Neural progenitor cell (in vitro differentiated cells): ENCODE measurements around the gene WNK1. TPM values are rescaled to one million over a fixed set of nuclear protein-coding genes. Genes with fewer than 3 reads are reported as not detected.
A peak's percentile ranks its signal among the peaks of the same experiment; 100 is the strongest.

Source experiments
- DNase-seq: peaks from one replicate; pipeline ENCODE4 v3.0.0-alpha.2; 2016; ENCODE audit warnings: low spot score
- H2AFZ ChIP-seq: fragments of 200-600 bp; sonication (generic); replicated peaks from 2 replicates; pipeline ENCODE4 v1.6.1; 2016; ENCODE audit warnings: antibody characterized with exemption
- H3F3A ChIP-seq: fragments of 200-600 bp; sonication (generic); 2 replicates; pipeline ENCODE4 v1.6.1; 2016; ENCODE audit warnings: antibody characterized with exemption, low read depth
- H3K27ac ChIP-seq: fragments of 200-600 bp; sonication (generic); 2 replicates; pipeline ENCODE4 v1.5.1; 2016; ENCODE audit warnings: mild to moderate bottlenecking
- H3K27me3 ChIP-seq: fragments of 200-600 bp; sonication (generic); 2 replicates; pipeline ENCODE4 v1.6.1; 2016; ENCODE audit warnings: mild to moderate bottlenecking, moderate library complexity
- H3K36me3 ChIP-seq: fragments of 200-600 bp; sonication (generic); 2 replicates; pipeline ENCODE4 v1.5.1; 2016
- H3K4me1 ChIP-seq: fragments of 200-600 bp; sonication (generic); 2 replicates; pipeline ENCODE4 v1.6.1; 2016; ENCODE audit warnings: mixed run types
- H3K4me2 ChIP-seq: fragments of 200-600 bp; sonication (generic); 2 replicates; pipeline ENCODE4 v1.6.1; 2016
- H3K4me3 ChIP-seq: fragments of 200-600 bp; sonication (generic); 2 replicates; pipeline ENCODE4 v1.5.1; 2016
- H3K79me2 ChIP-seq: fragments of 200-600 bp; sonication (generic); 2 replicates; pipeline ENCODE4 v1.6.1; 2016; ENCODE audit warnings: low read depth
- H3K9ac ChIP-seq: fragments of 200-600 bp; sonication (generic); 2 replicates; pipeline ENCODE4 v1.6.1; 2016
- H3K9me3 ChIP-seq: fragments of 200-600 bp; sonication (generic); 2 replicates; pipeline ENCODE4 v1.5.1; 2016; ENCODE audit warnings: low read depth
- H4K20me1 ChIP-seq: fragments of 200-600 bp; sonication (generic); 2 replicates; pipeline ENCODE4 v1.6.1; 2016; ENCODE audit warnings: low read depth
- H3K27ac Mint-ChIP-seq: 3 replicates; pipeline ENCODE4 v1.8.0; 2021; ENCODE audit warnings: mixed read lengths
- H3K27me3 Mint-ChIP-seq: 2 replicates; pipeline ENCODE4 v1.8.0; 2022; ENCODE audit warnings: low read depth, mild to moderate bottlenecking, inconsistent platforms, moderate library complexity, mixed read lengths; ENCODE audit not compliant: insufficient read depth
- H3K36me3 Mint-ChIP-seq: 3 replicates; pipeline ENCODE4 v1.8.0; 2021; ENCODE audit warnings: mixed read lengths
- H3K4me1 Mint-ChIP-seq: 3 replicates; pipeline ENCODE4 v1.8.0; 2021; ENCODE audit warnings: mixed read lengths
- H3K4me3 Mint-ChIP-seq: 3 replicates; pipeline ENCODE4 v1.8.0; 2021; ENCODE audit warnings: mild to moderate bottlenecking, moderate library complexity, mixed read lengths
- H3K9me3 Mint-ChIP-seq: 3 replicates; pipeline ENCODE4 v1.8.0; 2020; ENCODE audit warnings: mixed read lengths
- CTCF ChIP-seq: fragments of 200-600 bp; sonication (generic); IDR thresholded peaks from 2 replicates; pipeline ENCODE4 v1.5.1; 2017; ENCODE audit warnings: antibody characterized with exemption, mild to moderate bottlenecking
- EZH2 ChIP-seq: fragments of 200-600 bp; sonication (generic); IDR thresholded peaks from 2 replicates; pipeline ENCODE4 v1.6.1; 2017; ENCODE audit warnings: antibody characterized with exemption, mild to moderate bottlenecking, moderate library complexity
- EZH2phosphoT487 ChIP-seq: fragments of 200-600 bp; sonication (generic); IDR thresholded peaks from 2 replicates; pipeline ENCODE4 v1.6.1; 2017; ENCODE audit warnings: antibody characterized with exemption
- total RNA-seq: library from RNA; depleted of rRNA; stranded (reverse); fragments of >200 nt; gene quantifications from 2 replicates; pipeline ENCODE4 v1.2.3, GENCODE V29; 2015; ENCODE audit warnings: low replicate concordance

WNK1 gene
- total RNA-seq, 1 donor from 2014 or later, result 73.1 TPM

GRCh38 chr12:916712-917445 is 164.5 kb downstream of the WNK1 start:
- Mint-ChIP-seq H3K27me3 (peaks cover 2% of the 10 kb centered on the region), H3K4me3 (no peak overlapping the region), H3K4me1 (no peaks in the 10 kb centered on the region), H3K36me3 (peaks cover 45% of the 10 kb centered on the region), H3K27ac (peak overlapping the region; percentile 60), H3K9me3 (no peaks in the 10 kb centered on the region)
- H3K9me3 ChIP-seq, result no peaks in the 10 kb centered on the region
- no peak overlapping the region for H3K27ac ChIP-seq
- no peak for TF ChIP-seq CTCF
- TF ChIP-seq EZH2phosphoT487, result no peak
- no peak for TF ChIP-seq EZH2
- no peak overlapping the region for H3K4me2 ChIP-seq
- H3K27me3 ChIP-seq, result no peaks in the 10 kb centered on the region
- peaks cover 11% of the 10 kb centered on the region for H3K36me3 ChIP-seq
- H3K4me3 ChIP-seq, result no peak overlapping the region
- no peak overlapping the region for H3K9ac ChIP-seq
- no peak for DNase-seq
- H4K20me1 ChIP-seq, result no peaks in the 10 kb centered on the region
- peaks cover 7% of the 10 kb centered on the region for H3F3A ChIP-seq
- no peaks in the 10 kb centered on the region for H3K79me2 ChIP-seq
- H2AFZ ChIP-seq, result no peak overlapping the region
- no peaks in the 10 kb centered on the region for H3K4me1 ChIP-seq

GRCh38 chr12:920676-921075 is 168.3 kb downstream of the WNK1 start:
- Histone ChIP-seq H3K9me3 (no peaks in the 10 kb centered on the region), H3K9ac (no peak overlapping the region), H3K79me2 (no peaks in the 10 kb centered on the region), H3K36me3 (peaks cover 9% of the 10 kb centered on the region), H3F3A (no peaks in the 10 kb centered on the region), H2AFZ (no peak overlapping the region), H3K4me2 (no peak overlapping the region), H3K27ac (no peak overlapping the region), H3K27me3 (no peaks in the 10 kb centered on the region), H4K20me1 (no peaks in the 10 kb centered on the region), H3K4me1 (no peaks in the 10 kb centered on the region), H3K4me3 (no peak overlapping the region)
- no peak overlapping the region for H3K4me3 Mint-ChIP-seq
- TF ChIP-seq CTCF, result no peak
- no peak for TF ChIP-seq EZH2phosphoT487
- no peak for TF ChIP-seq EZH2
- no peaks in the 10 kb centered on the region for H3K9me3 Mint-ChIP-seq
- H3K27ac Mint-ChIP-seq, result no peak overlapping the region
- peaks cover 2% of the 10 kb centered on the region for H3K27me3 Mint-ChIP-seq
- H3K4me1 Mint-ChIP-seq, result no peaks in the 10 kb centered on the region
- H3K36me3 Mint-ChIP-seq, result peaks cover 42% of the 10 kb centered on the region
- no peak for DNase-seq

GRCh38 chr12:922285-922684 is 169.9 kb downstream of the WNK1 start:
- H3K4me1 ChIP-seq, result no peaks in the 10 kb centered on the region
- H3K27me3 ChIP-seq, result no peaks in the 10 kb centered on the region
- H3K9me3 ChIP-seq, result no peaks in the 10 kb centered on the region
- no peak overlapping the region for H3K9ac ChIP-seq
- DNase-seq, result no peak
- H4K20me1 ChIP-seq, result no peaks in the 10 kb centered on the region
- H3K9me3 Mint-ChIP-seq, result no peaks in the 10 kb centered on the region
- H2AFZ ChIP-seq, result no peak overlapping the region
- H3K27ac Mint-ChIP-seq, result no peak overlapping the region
- no peak for TF ChIP-seq EZH2
- TF ChIP-seq CTCF, result no peak
- no peak for TF ChIP-seq EZH2phosphoT487
- H3K27me3 Mint-ChIP-seq, result peaks cover 4% of the 10 kb centered on the region
- no peak overlapping the region for H3K4me2 ChIP-seq
- no peaks in the 10 kb centered on the region for H3F3A ChIP-seq
- no peak overlapping the region for H3K27ac ChIP-seq
- H3K36me3 Mint-ChIP-seq, result peaks cover 42% of the 10 kb centered on the region
- H3K4me1 Mint-ChIP-seq, result no peaks in the 10 kb centered on the region
- H3K4me3 ChIP-seq, result no peak overlapping the region
- no peaks in the 10 kb centered on the region for H3K79me2 ChIP-seq
- H3K36me3 ChIP-seq, result peaks cover 9% of the 10 kb centered on the region
- no peak overlapping the region for H3K4me3 Mint-ChIP-seq
